T-helper 2 cell treated with Interferon-gamma antibody and Interleukin-4, amounts not matched to agents 5 μg/mL and 100 μg/mL, for 36 hours (primary cell): Measurements from ENCODE around the gene PRSS22.
A peak's percentile ranks its signal among the peaks of the same experiment; 100 is the strongest.

ENCODE experiments used
- DNase-seq: peaks from one replicate; pipeline ENCODE4 v3.0.0; 2021; ENCODE audit warnings: low spot score
- H3K27ac Mint-ChIP-seq: one replicate; pipeline ENCODE4 v1.8.0; 2021; ENCODE audit warnings: mild to moderate bottlenecking, mixed read lengths
- H3K27me3 Mint-ChIP-seq: one replicate; pipeline ENCODE4 v1.8.0; 2021; ENCODE audit warnings: low read depth, mixed read lengths
- H3K36me3 Mint-ChIP-seq: one replicate; pipeline ENCODE4 v1.8.0; 2021; ENCODE audit warnings: low read depth, mixed read lengths
- H3K4me1 Mint-ChIP-seq: one replicate; pipeline ENCODE4 v1.8.0; 2021; ENCODE audit warnings: low read depth, mixed read lengths
- H3K4me3 Mint-ChIP-seq: one replicate; pipeline ENCODE4 v1.8.0; 2022; ENCODE audit warnings: mild to moderate bottlenecking, moderate library complexity, mixed read lengths
- H3K9me3 Mint-ChIP-seq: one replicate; pipeline ENCODE4 v1.8.0; 2021; ENCODE audit warnings: mixed read lengths

The PRSS22 gene

GRCh38 chr16:2895813-2896212, 37.8 kb upstream of the PRSS22 start:
- Mint-ChIP-seq H3K27ac (no peak overlapping the region), H3K27me3 (no peaks in the 10 kb centered on the region), H3K36me3 (no peaks in the 10 kb centered on the region), H3K9me3 (no peaks in the 10 kb centered on the region), H3K4me3 (no peak overlapping the region), H3K4me1 (no peaks in the 10 kb centered on the region)
- no peak for DNase-seq

GRCh38 chr16:2894231-2894630, 36.3 kb upstream of the PRSS22 start:
- H3K4me3 Mint-ChIP-seq = no peak overlapping the region
- H3K27ac Mint-ChIP-seq = no peak overlapping the region
- no peaks in the 10 kb centered on the region for H3K9me3 Mint-ChIP-seq
- no peak for DNase-seq
- H3K4me1 Mint-ChIP-seq = no peaks in the 10 kb centered on the region
- no peaks in the 10 kb centered on the region for H3K27me3 Mint-ChIP-seq
- H3K36me3 Mint-ChIP-seq = no peaks in the 10 kb centered on the region

- H3K27me3 Mint-ChIP-seq = no peaks in the 10 kb centered on the region
- peaks cover 4% of the 10 kb centered on the region for H3K36me3 Mint-ChIP-seq
- peaks cover 7% of the 10 kb centered on the region for H3K9me3 Mint-ChIP-seq
- peak overlapping the region; percentile 84 for H3K27ac Mint-ChIP-seq
- peaks cover 12% of the 10 kb centered on the region for H3K4me1 Mint-ChIP-seq
- peak overlapping the region; percentile 93 for H3K4me3 Mint-ChIP-seq
- no peak for DNase-seq
Observed at GRCh38 chr16:2884041-2884451, 26.1 kb upstream of the PRSS22 start.

GRCh38 chr16:2883458-2883908, 25.5 kb upstream of the PRSS22 start:
- DNase-seq = no peak
- Mint-ChIP-seq H3K27me3 (no peaks in the 10 kb centered on the region), H3K9me3 (peaks cover 7% of the 10 kb centered on the region), H3K27ac (peak overlapping the region; percentile 84), H3K4me1 (peaks cover 12% of the 10 kb centered on the region), H3K4me3 (peak overlapping the region; percentile 93), H3K36me3 (peaks cover 3% of the 10 kb centered on the region)

- H3K27ac Mint-ChIP-seq = peak within 1 kb of the TSS; percentile 97
- DNase-seq = peak; percentile 100
- peaks cover 12% of the 10 kb centered on the region for H3K4me1 Mint-ChIP-seq
- peaks cover 2% of the 10 kb centered on the region for H3K36me3 Mint-ChIP-seq
- H3K4me3 Mint-ChIP-seq = peak within 1 kb of the TSS; percentile 93
- no peaks in the 10 kb centered on the region for H3K27me3 Mint-ChIP-seq
- H3K9me3 Mint-ChIP-seq = peaks cover 7% of the 10 kb centered on the region
Observed at GRCh38 chr16:2882650-2883457, 24.9 kb upstream of the PRSS22 start, which contains the start of gene FLYWCH2. FLYWCH2 (plus strand) TSS chr16:2883215; CDS start chr16:2896450, 13,235 bp downstream.

- peak; percentile 42 for DNase-seq
- Mint-ChIP-seq H3K4me1 (peaks cover 12% of the 10 kb centered on the region), H3K27me3 (no peaks in the 10 kb centered on the region), H3K4me3 (peak overlapping the region; percentile 93), H3K9me3 (peaks cover 7% of the 10 kb centered on the region), H3K36me3 (peaks cover 2% of the 10 kb centered on the region), H3K27ac (peak overlapping the region; percentile 97)
Observed at GRCh38 chr16:2881783-2882649, 24.0 kb upstream of the PRSS22 start.

- Mint-ChIP-seq H3K36me3 (no peaks in the 10 kb centered on the region), H3K27me3 (peaks cover 3% of the 10 kb centered on the region), H3K27ac (no peak overlapping the region), H3K4me3 (no peak overlapping the region), H3K9me3 (peaks cover 7% of the 10 kb centered on the region), H3K4me1 (peaks cover 9% of the 10 kb centered on the region)
- DNase-seq = no peak
Observed at GRCh38 chr16:2879854-2880508, 22.0 kb upstream of the PRSS22 start.

GRCh38 chr16:2874912-2875362, 17.0 kb upstream of the PRSS22 start:
- Mint-ChIP-seq H3K36me3 (no peaks in the 10 kb centered on the region), H3K4me1 (no peaks in the 10 kb centered on the region), H3K4me3 (no peak overlapping the region), H3K9me3 (peaks cover 5% of the 10 kb centered on the region), H3K27ac (no peak overlapping the region), H3K27me3 (peaks cover 3% of the 10 kb centered on the region)
- DNase-seq = peak; percentile 58

- Mint-ChIP-seq H3K27me3 (peaks cover 3% of the 10 kb centered on the region), H3K27ac (no peak overlapping the region), H3K4me3 (no peak overlapping the region), H3K9me3 (no peaks in the 10 kb centered on the region), H3K36me3 (no peaks in the 10 kb centered on the region), H3K4me1 (no peaks in the 10 kb centered on the region)
- no peak for DNase-seq
Observed at GRCh38 chr16:2874032-2874911, 16.3 kb upstream of the PRSS22 start.

GRCh38 chr16:2871926-2872325, 14.0 kb upstream of the PRSS22 start:
- peaks cover 3% of the 10 kb centered on the region for H3K27me3 Mint-ChIP-seq
- H3K4me1 Mint-ChIP-seq = peaks cover 2% of the 10 kb centered on the region
- DNase-seq = no peak
- H3K9me3 Mint-ChIP-seq = no peaks in the 10 kb centered on the region
- H3K4me3 Mint-ChIP-seq = no peak overlapping the region
- H3K27ac Mint-ChIP-seq = no peak overlapping the region
- no peaks in the 10 kb centered on the region for H3K36me3 Mint-ChIP-seq

GRCh38 chr16:2867987-2868789, 10.2 kb upstream of the PRSS22 start:
- peak overlapping the region; percentile 84 for H3K27ac Mint-ChIP-seq
- H3K36me3 Mint-ChIP-seq = no peaks in the 10 kb centered on the region
- peaks cover 10% of the 10 kb centered on the region for H3K4me1 Mint-ChIP-seq
- peaks cover 11% of the 10 kb centered on the region for H3K27me3 Mint-ChIP-seq
- H3K4me3 Mint-ChIP-seq = peak overlapping the region; percentile 89
- peak; percentile 95 for DNase-seq
- no peaks in the 10 kb centered on the region for H3K9me3 Mint-ChIP-seq

GRCh38 chr16:2867661-2867986, 9.7 kb upstream of the PRSS22 start:
- Mint-ChIP-seq H3K9me3 (no peaks in the 10 kb centered on the region), H3K4me3 (peak overlapping the region; percentile 89), H3K36me3 (no peaks in the 10 kb centered on the region), H3K27me3 (peaks cover 11% of the 10 kb centered on the region), H3K27ac (peak overlapping the region; percentile 84), H3K4me1 (peaks cover 10% of the 10 kb centered on the region)
- DNase-seq = no peak
